OCI-M2 (cell line): ENCODE results near the gene PRXL2A.
"Not testable (repeated sequence)": the region's sequence is repeated elsewhere in the genome, so short reads cannot be mapped to it uniquely, and the experiment has no call there.

Experiments used
- DNase-seq: peaks from one replicate; lab custom pipeline; 2025; ENCODE audit not compliant: unreplicated experiment; lab: John Stamatoyannopoulos, UW

The PRXL2A gene

GRCh38 chr10:80411267-80411668 lies 2.9 kb downstream of the PRXL2A start:
- DNase-seq: no peak

GRCh38 chr10:80411681-80412220 lies 3.4 kb downstream of the PRXL2A start:
- DNase-seq: no peak

DNA sequence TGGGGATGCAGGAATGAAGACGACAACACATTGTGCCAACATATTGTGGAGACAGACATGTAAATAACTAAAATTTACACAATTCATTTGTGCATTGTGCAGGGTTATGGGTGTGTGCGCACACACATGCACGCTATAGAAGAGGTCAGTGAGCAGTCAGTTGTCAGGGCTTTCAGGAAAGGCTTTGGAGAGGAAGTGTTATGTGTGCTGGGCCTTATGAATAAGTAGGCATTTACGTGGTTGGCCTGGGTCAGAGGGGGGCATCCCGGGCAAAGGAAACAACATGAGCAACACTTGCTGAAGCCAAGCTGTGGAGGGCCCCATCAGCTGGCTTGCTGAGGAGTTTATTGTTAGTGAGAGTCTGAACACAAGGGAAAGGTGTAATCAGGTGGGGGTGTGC lies 4.1 kb downstream of the PRXL2A start:
- no peak for DNase-seq

- DNase-seq: no peak
Measured at GRCh38 chr10:80413271-80413996, 5.1 kb downstream of the PRXL2A start.

DNA sequence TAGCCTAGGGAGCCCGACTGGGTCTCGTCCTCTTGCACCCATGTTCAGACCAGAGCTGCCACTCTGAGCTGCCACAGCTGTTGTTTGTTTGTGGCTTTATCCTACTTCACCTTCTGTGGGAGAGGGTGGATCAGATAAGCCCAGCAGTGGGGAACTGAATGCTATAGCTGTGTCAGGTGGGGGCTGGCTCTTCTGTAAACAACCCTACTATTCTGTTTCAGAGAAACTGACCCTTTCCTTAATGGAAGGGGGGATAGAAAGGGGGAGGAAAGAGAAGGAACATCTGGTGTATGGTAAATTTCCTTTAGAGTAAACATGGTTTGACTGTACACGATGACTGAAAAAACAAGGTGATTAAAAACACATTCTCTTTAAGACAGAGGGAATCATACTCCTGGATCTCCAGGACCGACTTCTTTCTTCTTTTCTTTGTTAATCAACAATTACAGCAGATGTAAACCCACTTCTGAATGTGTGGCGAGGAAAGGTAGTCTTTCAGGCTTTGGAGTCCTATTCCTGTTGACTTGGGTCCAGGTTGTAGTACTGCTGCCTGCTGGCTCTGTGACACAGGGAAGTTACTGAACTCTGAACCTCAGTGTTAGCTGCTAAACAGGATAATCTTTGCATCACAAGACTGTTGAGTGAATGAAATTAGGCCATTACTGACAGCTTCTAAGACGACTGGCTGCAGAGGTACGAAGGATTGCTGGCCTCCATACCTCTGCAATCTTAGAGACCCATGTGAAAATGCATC lies 6.0 kb downstream of the PRXL2A start:
- DNase-seq: no peak

- no peak for DNase-seq
Measured at GRCh38 chr10:80415734-80416478, 7.6 kb downstream of the PRXL2A start.

DNA sequence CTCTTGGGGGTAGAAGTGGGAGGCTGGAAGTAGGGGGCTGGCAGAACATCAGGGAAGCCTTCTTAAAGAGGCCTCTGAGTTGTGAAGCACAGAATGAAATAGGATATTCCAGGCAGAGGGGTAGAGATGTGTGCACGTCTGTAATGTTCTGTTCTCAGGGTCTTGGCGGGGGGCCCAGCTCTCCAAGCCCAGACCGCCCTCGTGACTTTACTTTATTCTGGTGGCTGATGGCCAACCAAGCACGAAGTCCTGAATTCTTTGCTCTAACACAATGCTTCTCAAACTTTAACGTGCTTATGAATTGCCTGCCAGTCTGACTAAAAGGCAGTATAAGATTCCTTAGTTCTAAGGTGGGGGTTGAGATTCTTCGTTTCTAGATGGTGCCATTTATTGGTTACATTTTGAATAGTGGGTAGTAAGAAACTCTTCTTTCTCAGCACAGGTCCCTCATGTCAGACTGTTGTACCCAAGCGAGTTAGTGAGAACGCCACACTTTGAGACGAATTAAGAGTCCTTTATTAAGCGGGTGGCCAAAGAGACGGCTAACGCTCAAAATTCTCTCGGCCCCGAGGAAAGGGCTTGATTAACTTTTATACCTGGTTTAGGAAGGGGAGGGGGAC lies 8.2 kb downstream of the PRXL2A start:
- no peak for DNase-seq

GRCh38 chr10:80417256-80417655 lies 8.9 kb downstream of the PRXL2A start:
- not testable (repeated sequence) for DNase-seq

GRCh38 chr10:80421050-80421706 lies 12.8 kb downstream of the PRXL2A start:
- DNase-seq: no peak

- no peak for DNase-seq
Measured at GRCh38 chr10:80421707-80422536, 13.6 kb downstream of the PRXL2A start.

DNA sequence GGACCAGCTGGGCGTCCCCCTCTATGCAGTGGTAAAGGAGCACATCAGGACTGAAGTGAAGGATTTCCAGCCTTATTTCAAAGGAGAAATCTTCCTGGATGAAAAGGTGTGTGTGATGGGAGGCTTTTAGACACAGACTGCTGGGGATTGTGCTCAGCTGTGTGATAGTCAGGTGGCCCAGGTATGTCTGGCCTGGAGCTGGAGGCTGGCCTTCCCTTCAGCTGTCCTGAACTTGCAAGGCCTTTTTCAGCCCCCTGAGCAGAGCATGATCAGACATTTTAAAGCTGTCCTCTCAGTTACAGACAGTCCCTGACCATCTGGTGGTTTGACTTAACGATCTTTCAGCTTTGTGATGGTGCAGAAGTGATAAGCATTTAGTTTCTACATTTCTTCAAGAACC lies 17.6 kb downstream of the PRXL2A start:
- DNase-seq: no peak

- no peak for DNase-seq
Measured at GRCh38 chr10:80427541-80427940, 19.2 kb downstream of the PRXL2A start.

DNA sequence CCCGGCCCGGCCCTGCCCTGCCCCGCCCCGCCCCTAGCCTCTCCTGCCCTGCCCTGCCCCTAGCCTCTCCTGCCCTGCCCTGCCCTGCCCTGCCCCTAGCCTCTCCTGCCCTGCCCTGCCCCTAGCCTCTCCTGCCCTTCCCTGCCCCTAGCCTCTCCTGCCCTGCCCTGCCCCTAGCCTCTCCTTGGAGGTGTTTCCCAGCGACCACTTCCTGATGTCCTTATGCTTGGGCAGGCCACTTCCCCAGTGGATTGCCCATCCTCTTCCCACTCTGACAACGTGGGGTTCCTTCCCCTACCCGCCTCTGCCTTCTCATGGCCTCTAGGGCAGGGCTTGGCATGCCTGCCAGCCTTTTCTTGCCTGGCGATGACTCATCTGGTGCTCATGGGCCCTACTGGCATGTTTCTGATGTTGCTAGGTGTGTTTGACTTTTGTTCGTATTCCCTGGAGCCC lies 21.2 kb downstream of the PRXL2A start:
- no peak for DNase-seq

DNA sequence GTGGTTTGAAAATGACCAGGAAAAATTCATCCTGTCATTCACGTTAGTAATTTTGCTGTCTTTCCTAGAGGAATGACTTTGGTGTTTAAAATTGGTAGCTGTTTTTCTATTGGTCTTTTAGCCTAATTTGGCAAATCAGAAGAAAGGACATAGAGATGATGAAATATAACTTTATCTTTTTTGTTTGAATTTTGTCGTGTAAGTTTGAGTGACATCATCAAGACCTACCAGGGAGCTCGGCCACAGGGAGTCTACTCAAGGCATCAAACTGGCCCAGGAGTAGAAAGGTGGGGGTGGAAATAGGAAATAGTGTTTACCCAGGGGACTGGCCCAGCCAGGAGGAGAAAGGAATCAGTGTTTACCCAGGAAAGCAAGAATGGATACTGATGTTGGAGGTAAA lies 24.8 kb downstream of the PRXL2A start:
- no peak for DNase-seq

- no peak for DNase-seq
Measured at GRCh38 chr10:80436446-80437098, 28.2 kb downstream of the PRXL2A start.

GRCh38 chr10:80437227-80437626 lies 28.9 kb downstream of the PRXL2A start:
- no peak for DNase-seq

- no peak for DNase-seq
Measured at GRCh38 chr10:80441831-80442230, 33.5 kb downstream of the PRXL2A start.

GRCh38 chr10:80442879-80443278 lies 34.5 kb downstream of the PRXL2A start:
- no peak for DNase-seq

DNA sequence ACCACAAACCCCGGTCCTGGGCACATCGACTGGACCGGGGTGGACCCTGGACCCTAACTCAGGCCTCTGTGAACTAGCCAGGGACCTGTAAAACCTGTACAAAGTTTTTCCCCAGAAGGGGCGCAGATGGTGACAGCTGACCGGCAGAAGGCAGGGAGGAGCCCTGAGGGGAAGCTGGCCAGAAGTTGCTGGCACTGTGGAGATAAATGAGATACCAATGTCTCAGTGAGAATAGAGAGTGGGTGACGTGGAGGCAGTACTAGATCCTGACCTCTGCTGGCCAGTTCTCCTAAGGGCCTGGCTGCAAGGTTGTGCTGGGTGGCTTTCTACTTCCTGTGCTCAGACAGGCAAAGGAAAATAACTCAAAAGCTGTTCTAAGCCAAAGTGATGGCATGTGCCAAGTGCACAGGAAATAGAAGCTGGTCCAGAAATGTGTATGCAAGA lies 35.2 kb downstream of the PRXL2A start:
- DNase-seq: peak; percentile 36
